Activated CD8-positive, alpha-beta T cell treated with anti-CD3 and anti-CD28 coated beads for 36 hours (primary cell): ENCODE data around the gene ATG10. TPM values are rescaled to one million over a fixed set of nuclear protein-coding genes. Genes with fewer than 3 reads are reported as not detected.
"Not testable (repeated sequence)": the region's sequence is repeated elsewhere in the genome, so short reads cannot be mapped to it uniquely, and the experiment has no call there.

ENCODE experiments used
- ATAC-seq: fragments of 200-7000 bp; cut with Tn5 transposase; one replicate; pipeline ENCODE4 v1.10.0; 2021; ENCODE audit warnings: mild to moderate bottlenecking, moderate library complexity
- CTCF ChIA-PET: fragments of 350-600 bp; sonication (Branson Sonifier 250); formaldehyde crosslinking; loops from one replicate; lab custom pipeline; 2021; ENCODE audit warnings: antibody characterized with exemption; lab: Charles Lee
- POLR2A ChIA-PET: fragments of 350-600 bp; sonication (Branson Sonifier 250); formaldehyde crosslinking; loops from one replicate; lab custom pipeline; 2021; ENCODE audit warnings: antibody characterized with exemption; lab: Charles Lee
- DNase-seq: peaks from one replicate; pipeline ENCODE4 v3.0.0-alpha.2; 2020
- H3K27ac Mint-ChIP-seq: one replicate; pipeline ENCODE4 v1.8.0; 2021; ENCODE audit warnings: mild to moderate bottlenecking, mixed read lengths
- H3K27me3 Mint-ChIP-seq: one replicate; pipeline ENCODE4 v1.8.0; 2021; ENCODE audit warnings: mixed read lengths
- H3K36me3 Mint-ChIP-seq: one replicate; pipeline ENCODE4 v1.8.0; 2021; ENCODE audit warnings: low read depth, mixed read lengths
- H3K4me1 Mint-ChIP-seq: one replicate; pipeline ENCODE4 v1.8.0; 2021; ENCODE audit warnings: low read depth, mixed read lengths
- H3K4me3 Mint-ChIP-seq: one replicate; pipeline ENCODE4 v1.8.0; 2021; ENCODE audit warnings: mild to moderate bottlenecking, moderate library complexity, mixed read lengths
- H3K9me3 Mint-ChIP-seq: one replicate; pipeline ENCODE4 v1.8.0; 2021; ENCODE audit warnings: mixed read lengths
- CTCF ChIP-seq: fragments of 200-600 bp; IDR thresholded peaks from one replicate; pipeline ENCODE4 v1.8.0; 2022; ENCODE audit warnings: antibody characterized with exemption, mild to moderate bottlenecking
- intact Hi-C: fragments of 100-400 bp; cut with micrococcal nuclease; formaldehyde crosslinking; loops from one replicate; pipeline ENCODE4 v1.10.0; 2022
- total RNA-seq, 2 experiments: library from RNA; stranded (reverse); gene quantifications; one replicate each; pipeline ENCODE4 v1.2.3, GENCODE V29; 2021

Gene ATG10
- total RNA-seq, 2 experiments from 2014 or later = 7.5 to 12.0 TPM

GRCh38 chr5:82129723-82130285 is 158.0 kb downstream of the ATG10 start:
- no peak overlapping the region for H3K4me3 Mint-ChIP-seq
- TF ChIP-seq CTCF = no peak
- H3K27me3 Mint-ChIP-seq = no peaks in the 10 kb centered on the region
- DNase-seq (no peak), ATAC-seq (no peak)
- no peak overlapping the region for H3K27ac Mint-ChIP-seq
- no peaks in the 10 kb centered on the region for H3K4me1 Mint-ChIP-seq
- CTCF ChIA-PET = no interaction called here
- peaks cover 23% of the 10 kb centered on the region for H3K9me3 Mint-ChIP-seq
- POLR2A ChIA-PET = no interaction called here
- intact Hi-C loops = no loop called here
- H3K36me3 Mint-ChIP-seq = peaks cover 21% of the 10 kb centered on the region

- Mint-ChIP-seq H3K36me3 (peaks cover 26% of the 10 kb centered on the region), H3K9me3 (peaks cover 22% of the 10 kb centered on the region), H3K4me3 (no peak overlapping the region), H3K4me1 (no peaks in the 10 kb centered on the region), H3K27me3 (no peaks in the 10 kb centered on the region), H3K27ac (no peak overlapping the region)
- DNase-seq (no peak), ATAC-seq (no peak)
- CTCF ChIA-PET = no interaction called here
- POLR2A ChIA-PET = no interaction called here
- intact Hi-C loops = no loop called here
- TF ChIP-seq CTCF = no peak
Measured at GRCh38 chr5:82130602-82131001, 158.8 kb downstream of the ATG10 start.

GRCh38 chr5:82137205-82137604 is 165.4 kb downstream of the ATG10 start:
- intact Hi-C loops = no loop called here
- ChIA-PET POLR2A (no interaction called here), CTCF (no interaction called here)
- Mint-ChIP-seq H3K4me1 (no peaks in the 10 kb centered on the region), H3K27ac (no peak overlapping the region), H3K27me3 (no peaks in the 10 kb centered on the region), H3K36me3 (peaks cover 18% of the 10 kb centered on the region), H3K4me3 (no peak overlapping the region), H3K9me3 (peaks cover 20% of the 10 kb centered on the region)
- ATAC-seq = no peak
- no peak for TF ChIP-seq CTCF
- DNase-seq = no peak

- ATAC-seq, H3K27ac Mint-ChIP-seq, H3K27me3 Mint-ChIP-seq, POLR2A ChIA-PET, H3K4me1 Mint-ChIP-seq, H3K4me3 Mint-ChIP-seq, CTCF ChIA-PET, intact Hi-C loops, DNase-seq: not testable (repeated sequence)
- Mint-ChIP-seq H3K36me3 (peaks cover 15% of the 10 kb centered on the region), H3K9me3 (peaks cover 15% of the 10 kb centered on the region)
Measured at GRCh38 chr5:82139837-82140236, 168.0 kb downstream of the ATG10 start.

GRCh38 chr5:82142217-82142841 is 170.5 kb downstream of the ATG10 start:
- POLR2A ChIA-PET = no interaction called here
- peaks cover 2% of the 10 kb centered on the region for H3K36me3 Mint-ChIP-seq
- H3K4me1 Mint-ChIP-seq = no peaks in the 10 kb centered on the region
- CTCF ChIA-PET = no interaction called here
- no peaks in the 10 kb centered on the region for H3K9me3 Mint-ChIP-seq
- DNase-seq (no peak), ATAC-seq (no peak)
- H3K4me3 Mint-ChIP-seq = no peak overlapping the region
- TF ChIP-seq CTCF = no peak
- intact Hi-C loops = no loop called here
- H3K27me3 Mint-ChIP-seq = no peaks in the 10 kb centered on the region
- no peak overlapping the region for H3K27ac Mint-ChIP-seq
